Measurements from ENCODE around the gene CLDN9.

The CLDN9 gene

GRCh38 chr16:2974319-2975056, 38.2 kb upstream of the CLDN9 start:
- no peak for DNase-seq (ENCODE audit: low spot score)
- no peak for TF ChIP-seq CTCF (IDR thresholded peaks at IDR 0.05; ENCODE audit: borderline replicate concordance, control extremely low read depth, extremely low read depth, insufficient read depth, missing control alignments)
- in situ Hi-C loops (cut with MboI; ENCODE audit: low sequenced_read_pairs, unreplicated experiment), result no loop called here

GRCh38 chr16:2975161-2975795, 37.4 kb upstream of the CLDN9 start:
- no peak for TF ChIP-seq CTCF (IDR thresholded peaks at IDR 0.05; ENCODE audit: borderline replicate concordance, control extremely low read depth, extremely low read depth, insufficient read depth, missing control alignments)
- in situ Hi-C loops (cut with MboI; ENCODE audit: low sequenced_read_pairs, unreplicated experiment), result no loop called here

GRCh38 chr16:2976201-2976600, 36.5 kb upstream of the CLDN9 start:
- in situ Hi-C loops (cut with MboI; ENCODE audit: low sequenced_read_pairs, unreplicated experiment), result no loop called here
- no peak for TF ChIP-seq CTCF (IDR thresholded peaks at IDR 0.05; ENCODE audit: borderline replicate concordance, control extremely low read depth, extremely low read depth, insufficient read depth, missing control alignments)
- no peak for DNase-seq (ENCODE audit: low spot score)

More at GRCh38 chr16:2975161-2975795, 37.4 kb upstream of the CLDN9 start:
- DNase-seq (ENCODE audit: low spot score), result no peak

- TF ChIP-seq CTCF (IDR thresholded peaks at IDR 0.05; ENCODE audit: borderline replicate concordance, control extremely low read depth, extremely low read depth, insufficient read depth, missing control alignments), result no peak
- no peak for DNase-seq (ENCODE audit: low spot score)
- in situ Hi-C loops (cut with MboI; ENCODE audit: low sequenced_read_pairs, unreplicated experiment), result no loop called here
Observed at GRCh38 chr16:2976673-2977072, 36.0 kb upstream of the CLDN9 start.

- in situ Hi-C loops (cut with MboI; ENCODE audit: low sequenced_read_pairs, unreplicated experiment), result no loop called here
- TF ChIP-seq CTCF (IDR thresholded peaks at IDR 0.05; ENCODE audit: borderline replicate concordance, control extremely low read depth, extremely low read depth, insufficient read depth, missing control alignments), result no peak
- no peak for DNase-seq (ENCODE audit: low spot score)
Observed at GRCh38 chr16:2977440-2977839, 35.3 kb upstream of the CLDN9 start.

- in situ Hi-C loops (cut with MboI; ENCODE audit: low sequenced_read_pairs, unreplicated experiment), result no loop called here
- DNase-seq (ENCODE audit: low spot score), result no peak
- no peak for TF ChIP-seq CTCF (IDR thresholded peaks at IDR 0.05; ENCODE audit: borderline replicate concordance, control extremely low read depth, extremely low read depth, insufficient read depth, missing control alignments)
Observed at GRCh38 chr16:2979669-2980226, 33.0 kb upstream of the CLDN9 start.

All from GM13976 (cell line).